Right lobe of liver (tissue), 4 donors: ENCODE data around the gene SORL1.

Experiments
- POLR2A ChIP-seq: fragments of 450-650 bp; IDR thresholded peaks from one replicate; pipeline ENCODE4 v1.6.1; 2017; ENCODE audit warnings: antibody characterized with exemption, mild to moderate bottlenecking
- TF ChIP-seq, protein P1 (sequence below), 4 donors: fragments of 200-600 bp in 3 of 4; fragments of 450-650 bp in 1 of 4; IDR thresholded peaks; one replicate each; pipeline versions ENCODE4 v1.5.1 to v1.8.0; 2016 to 2022; ENCODE audit warnings: antibody characterized with exemption in 4 of 4, mild to moderate bottlenecking in 2 of 4
- donor health status: DM: no; HTN: no; CAD: no.
- donor health status: DM: no; HTN: no; CAD: no.
- donor health status: DM: no; HTN: yes; CAD: no.

GRCh38 chr11:121575963-121576290 is 123.8 kb downstream of the SORL1 start:
- TF ChIP-seq, protein P1, sequence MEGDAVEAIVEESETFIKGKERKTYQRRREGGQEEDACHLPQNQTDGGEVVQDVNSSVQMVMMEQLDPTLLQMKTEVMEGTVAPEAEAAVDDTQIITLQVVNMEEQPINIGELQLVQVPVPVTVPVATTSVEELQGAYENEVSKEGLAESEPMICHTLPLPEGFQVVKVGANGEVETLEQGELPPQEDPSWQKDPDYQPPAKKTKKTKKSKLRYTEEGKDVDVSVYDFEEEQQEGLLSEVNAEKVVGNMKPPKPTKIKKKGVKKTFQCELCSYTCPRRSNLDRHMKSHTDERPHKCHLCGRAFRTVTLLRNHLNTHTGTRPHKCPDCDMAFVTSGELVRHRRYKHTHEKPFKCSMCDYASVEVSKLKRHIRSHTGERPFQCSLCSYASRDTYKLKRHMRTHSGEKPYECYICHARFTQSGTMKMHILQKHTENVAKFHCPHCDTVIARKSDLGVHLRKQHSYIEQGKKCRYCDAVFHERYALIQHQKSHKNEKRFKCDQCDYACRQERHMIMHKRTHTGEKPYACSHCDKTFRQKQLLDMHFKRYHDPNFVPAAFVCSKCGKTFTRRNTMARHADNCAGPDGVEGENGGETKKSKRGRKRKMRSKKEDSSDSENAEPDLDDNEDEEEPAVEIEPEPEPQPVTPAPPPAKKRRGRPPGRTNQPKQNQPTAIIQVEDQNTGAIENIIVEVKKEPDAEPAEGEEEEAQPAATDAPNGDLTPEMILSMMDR (IDR thresholded peaks at IDR 0.05): no peak
- no peak for TF ChIP-seq POLR2A
